ENCODE results near the gene CDC42. TPM values are rescaled to one million over a fixed set of nuclear protein-coding genes. Genes with fewer than 3 reads are reported as not detected.

Gene CDC42
- total and polyA plus RNA-seq, 7 experiments from 2014 or later: 186 to 427 (median 305) TPM

- Histone ChIP-seq H3K4me1 (ENCODE audit: control insufficient read depth in 2 of 2, insufficient read depth in 2 of 2, low read length in 2 of 2) (peaks cover 49 to 68% of the 10 kb centered on the region in 2 donors), H3K36me3 (ENCODE audit: control insufficient read depth in 2 of 3, insufficient read depth in 3 of 3, low read length in 3 of 3) (peaks cover 0 to 28% (median under 1%) of the 10 kb centered on the region in 3 experiments), H3K9me3 (ENCODE audit: control insufficient read depth in 2 of 3, low read length in 3 of 3) (no peaks in the 10 kb centered on the region), H3K27ac (ENCODE audit: low read depth, low read length) (peak overlapping the region; percentile 53), H3K27me3 (ENCODE audit: control insufficient read depth in 2 of 2, insufficient read depth in 2 of 2, low read length in 2 of 2) (no peaks in the 10 kb centered on the region), H3K4me3 (ENCODE audit: low read length) (no peak overlapping the region)
- intact Hi-C loops (cut with micrococcal nuclease): no loop called here
- POLR2A ChIA-PET: interaction anchor here (1.8 to 5.0 kb wide), 2 partner anchors 22 to 35 kb away, joined by 4 to 28 read pairs; partner anchors contain the start of gene CDC42
- Mint-ChIP-seq H3K4me1 (peaks cover 70 to 93% (median 84%) of the 10 kb centered on the region in 7 donors), H3K27ac (peak overlapping the region; percentile 9 to 88 (median 65)), H3K27me3 (no peaks in the 10 kb centered on the region), H3K4me3 (peak overlapping the region; percentile 6 to 85 (median 70)), H3K9me3 (no peaks in the 10 kb centered on the region), H3K36me3 (peaks cover 10 to 45% (median 38%) of the 10 kb centered on the region in 5 donors)
- CTCF ChIA-PET: interaction anchor here (1.7 kb wide), 1 partner anchor 51 kb away, joined by 5 read pairs; no protein-coding TSS in a partner anchor
- DNase-seq (no peak), ATAC-seq (no peak)
Observed at GRCh38 chr1:22074803-22075202, 22.3 kb downstream of the CDC42 start.

- peaks cover 51 to 70% of the 10 kb centered on the region in 2 donors for H3K4me1 ChIP-seq (ENCODE audit: control insufficient read depth in 2 of 2, insufficient read depth in 2 of 2, low read length in 2 of 2)
- H3K27ac ChIP-seq (ENCODE audit: low read depth, low read length): peak overlapping the region; percentile 53
- DNase-seq: no peak
- no peak overlapping the region for H3K4me3 ChIP-seq (ENCODE audit: low read length)
- ChIA-PET CTCF (interaction anchor here (1.7 kb wide), 1 partner anchor 52 kb away, joined by 5 read pairs; no protein-coding TSS in a partner anchor), POLR2A (interaction anchor here (1.0 to 5.0 kb wide), 4 partner anchors 9 to 51 kb away, joined by 4 to 28 read pairs (median 6); partner anchors contain the start of gene CDC42)
- no peaks in the 10 kb centered on the region for H3K27me3 ChIP-seq (ENCODE audit: control insufficient read depth in 2 of 2, insufficient read depth in 2 of 2, low read length in 2 of 2)
- peaks cover 11 to 41% (median 36%) of the 10 kb centered on the region in 5 donors for H3K36me3 Mint-ChIP-seq
- H3K27me3 Mint-ChIP-seq: no peaks in the 10 kb centered on the region
- peak overlapping the region; percentile 29 to 85 (median 72) for H3K4me3 Mint-ChIP-seq
- peaks cover 3 to 36% (median 5%) of the 10 kb centered on the region in 3 experiments for H3K36me3 ChIP-seq (ENCODE audit: control insufficient read depth in 2 of 3, insufficient read depth in 3 of 3, low read length in 3 of 3)
- H3K27ac Mint-ChIP-seq: peak overlapping the region; percentile 37 to 90 (median 65)
- H3K9me3 ChIP-seq (ENCODE audit: control insufficient read depth in 2 of 3, low read length in 3 of 3): no peaks in the 10 kb centered on the region
- intact Hi-C loops (cut with micrococcal nuclease): loop anchor here in 1 of 2 donors (2.0 kb wide), 1 partner anchor 13 kb away; no protein-coding TSS in a partner anchor
- peak; percentile 49 for ATAC-seq
- H3K4me1 Mint-ChIP-seq: peaks cover 67 to 98% (median 88%) of the 10 kb centered on the region in 7 donors
- H3K9me3 Mint-ChIP-seq: no peaks in the 10 kb centered on the region
Observed at GRCh38 chr1:22075718-22076117, 23.2 kb downstream of the CDC42 start.

- Mint-ChIP-seq H3K27me3 (no peaks in the 10 kb centered on the region), H3K27ac (peak overlapping the region in 8 of 9 donors; percentile 60 to 90 (median 76)), H3K4me3 (peak overlapping the region in 9 of 10 donors; percentile 45 to 75 (median 66)), H3K9me3 (no peaks in the 10 kb centered on the region), H3K4me1 (peaks cover 70 to 100% (median 90%) of the 10 kb centered on the region in 7 donors), H3K36me3 (peaks cover 11 to 41% (median 35%) of the 10 kb centered on the region in 5 donors)
- no peaks in the 10 kb centered on the region for H3K27me3 ChIP-seq (ENCODE audit: control insufficient read depth in 2 of 2, insufficient read depth in 2 of 2, low read length in 2 of 2)
- H3K36me3 ChIP-seq (ENCODE audit: control insufficient read depth in 2 of 3, insufficient read depth in 3 of 3, low read length in 3 of 3): peaks cover 5 to 41% (median 9%) of the 10 kb centered on the region in 3 experiments
- intact Hi-C loops (cut with micrococcal nuclease): loop anchor here in 1 of 2 donors (2.0 kb wide), 1 partner anchor 14 kb away; no protein-coding TSS in a partner anchor
- no peaks in the 10 kb centered on the region for H3K9me3 ChIP-seq (ENCODE audit: control insufficient read depth in 2 of 3, low read length in 3 of 3)
- H3K4me3 ChIP-seq (ENCODE audit: low read length): no peak overlapping the region
- CTCF ChIA-PET: interaction anchor here (1.7 kb wide), 1 partner anchor 52 kb away, joined by 5 read pairs; no protein-coding TSS in a partner anchor
- peak overlapping the region; percentile 53 for H3K27ac ChIP-seq (ENCODE audit: low read depth, low read length)
- H3K4me1 ChIP-seq (ENCODE audit: control insufficient read depth in 2 of 2, insufficient read depth in 2 of 2, low read length in 2 of 2): peaks cover 51 to 70% of the 10 kb centered on the region in 2 donors
- ATAC-seq (no peak), DNase-seq (no peak)
- POLR2A ChIA-PET: interaction anchor here (1.0 to 5.0 kb wide), 5 partner anchors 9 to 51 kb away, joined by 3 to 28 read pairs (median 4); partner anchors contain the start of gene CDC42
Observed at GRCh38 chr1:22076346-22076745, 23.8 kb downstream of the CDC42 start.

- Mint-ChIP-seq H3K27ac (peak overlapping the region in 8 of 9 donors; percentile 23 to 94 (median 74)), H3K27me3 (no peaks in the 10 kb centered on the region), H3K4me3 (peak overlapping the region in 8 of 10 donors; percentile 22 to 73 (median 64)), H3K9me3 (no peaks in the 10 kb centered on the region), H3K36me3 (peaks cover 16 to 45% (median 34%) of the 10 kb centered on the region in 5 donors), H3K4me1 (peaks cover 69 to 99% (median 88%) of the 10 kb centered on the region in 7 donors)
- H3K27ac ChIP-seq (ENCODE audit: low read depth, low read length): peak overlapping the region; percentile 48
- no peaks in the 10 kb centered on the region for H3K27me3 ChIP-seq (ENCODE audit: control insufficient read depth in 2 of 2, insufficient read depth in 2 of 2, low read length in 2 of 2)
- no peak overlapping the region for H3K4me3 ChIP-seq (ENCODE audit: low read length)
- H3K9me3 ChIP-seq (ENCODE audit: control insufficient read depth in 2 of 3, low read length in 3 of 3): no peaks in the 10 kb centered on the region
- intact Hi-C loops (cut with micrococcal nuclease): loop anchor here in 1 of 2 donors (1.0 to 2.0 kb wide), 2 partner anchors 11 to 15 kb away; no protein-coding TSS in a partner anchor
- ATAC-seq (no peak), DNase-seq (no peak)
- peaks cover 43 to 64% of the 10 kb centered on the region in 2 donors for H3K4me1 ChIP-seq (ENCODE audit: control insufficient read depth in 2 of 2, insufficient read depth in 2 of 2, low read length in 2 of 2)
- ChIA-PET CTCF (no interaction called here), POLR2A (interaction anchor here (1.0 to 1.1 kb wide), 2 partner anchors 23 to 24 kb away, joined by 3 read pairs; no protein-coding TSS in a partner anchor)
- peaks cover 13 to 51% (median 16%) of the 10 kb centered on the region in 3 experiments for H3K36me3 ChIP-seq (ENCODE audit: control insufficient read depth in 2 of 3, insufficient read depth in 3 of 3, low read length in 3 of 3)
Observed at GRCh38 chr1:22077728-22078127, 25.2 kb downstream of the CDC42 start.

GRCh38 chr1:22078133-22078532 lies 25.6 kb downstream of the CDC42 start:
- H3K9me3 ChIP-seq (ENCODE audit: control insufficient read depth in 2 of 3, low read length in 3 of 3): no peaks in the 10 kb centered on the region
- Mint-ChIP-seq H3K27ac (peak overlapping the region in 8 of 9 donors; percentile 9 to 94 (median 68)), H3K4me1 (peaks cover 65 to 95% (median 84%) of the 10 kb centered on the region in 7 donors), H3K4me3 (peak overlapping the region in 8 of 10 donors; percentile 45 to 73 (median 64)), H3K27me3 (no peaks in the 10 kb centered on the region), H3K9me3 (no peaks in the 10 kb centered on the region), H3K36me3 (peaks cover 16 to 45% (median 34%) of the 10 kb centered on the region in 5 donors)
- H3K27me3 ChIP-seq (ENCODE audit: control insufficient read depth in 2 of 2, insufficient read depth in 2 of 2, low read length in 2 of 2): no peaks in the 10 kb centered on the region
- peak overlapping the region; percentile 48 for H3K27ac ChIP-seq (ENCODE audit: low read depth, low read length)
- H3K4me3 ChIP-seq (ENCODE audit: low read length): no peak overlapping the region
- ChIA-PET CTCF (no interaction called here), POLR2A (interaction anchor here (0.6 to 1.1 kb wide), 3 partner anchors 23 to 493 kb away, joined by 3 read pairs; no protein-coding TSS in a partner anchor)
- ATAC-seq: no peak
- H3K4me1 ChIP-seq (ENCODE audit: control insufficient read depth in 2 of 2, insufficient read depth in 2 of 2, low read length in 2 of 2): peaks cover 41 to 60% of the 10 kb centered on the region in 2 donors
- DNase-seq: no peak
- intact Hi-C loops (cut with micrococcal nuclease): loop anchor here in 1 of 2 donors (1.0 kb wide), 1 partner anchor 10 kb away; no protein-coding TSS in a partner anchor
- peaks cover 13 to 51% (median 16%) of the 10 kb centered on the region in 3 experiments for H3K36me3 ChIP-seq (ENCODE audit: control insufficient read depth in 2 of 3, insufficient read depth in 3 of 3, low read length in 3 of 3)

- no peaks in the 10 kb centered on the region for H3K27me3 ChIP-seq (ENCODE audit: control insufficient read depth in 2 of 2, insufficient read depth in 2 of 2, low read length in 2 of 2)
- intact Hi-C loops (cut with micrococcal nuclease): no loop called here
- H3K4me3 ChIP-seq (ENCODE audit: low read length): no peak overlapping the region
- peaks cover 13 to 41% (median 16%) of the 10 kb centered on the region in 3 experiments for H3K36me3 ChIP-seq (ENCODE audit: control insufficient read depth in 2 of 3, insufficient read depth in 3 of 3, low read length in 3 of 3)
- Mint-ChIP-seq H3K27ac (peak overlapping the region in 7 of 9 donors; percentile 45 to 85 (median 63)), H3K9me3 (no peaks in the 10 kb centered on the region), H3K4me3 (peak overlapping the region in 3 of 10 donors; percentile 35 to 73 (median 70)), H3K36me3 (peaks cover 16 to 46% (median 31%) of the 10 kb centered on the region in 5 donors), H3K4me1 (peaks cover 57 to 93% (median 87%) of the 10 kb centered on the region in 7 donors), H3K27me3 (no peaks in the 10 kb centered on the region)
- POLR2A ChIA-PET: interaction anchor here (0.6 to 1.4 kb wide), 4 partner anchors 17 to 55 kb away, joined by 3 to 6 read pairs (median 4); no protein-coding TSS in a partner anchor
- CTCF ChIA-PET: no interaction called here
- no peaks in the 10 kb centered on the region for H3K9me3 ChIP-seq (ENCODE audit: control insufficient read depth in 2 of 3, low read length in 3 of 3)
- H3K4me1 ChIP-seq (ENCODE audit: control insufficient read depth in 2 of 2, insufficient read depth in 2 of 2, low read length in 2 of 2): peaks cover 41 to 55% of the 10 kb centered on the region in 2 donors
- H3K27ac ChIP-seq (ENCODE audit: low read depth, low read length): no peak overlapping the region
- ATAC-seq: no peak
- no peak for DNase-seq
Observed at GRCh38 chr1:22080191-22080590, 27.7 kb downstream of the CDC42 start.

Data from naive thymus-derived CD4-positive, alpha-beta T cell (primary cell).